ENCODE data around the gene GPC6.

GPC6 gene

DNA sequence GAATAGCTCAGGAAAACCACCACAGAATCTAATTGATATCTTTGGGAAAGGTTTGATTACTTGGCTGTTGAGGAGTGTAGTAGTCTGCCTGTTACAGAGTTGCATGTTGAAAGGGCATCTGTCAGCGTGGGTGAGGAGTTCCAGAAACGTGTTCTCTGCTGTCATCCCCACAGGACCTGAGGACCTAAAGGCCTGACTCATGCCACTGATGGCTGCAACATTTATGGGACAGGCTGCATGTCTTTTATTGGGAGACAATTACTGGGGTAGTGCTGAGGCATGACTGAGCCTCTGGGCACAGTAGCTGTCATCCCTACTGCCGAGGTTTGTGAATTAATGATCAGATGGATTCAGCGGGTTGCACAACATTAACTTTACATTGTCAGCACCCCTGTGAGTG, 525.9 kb downstream of the GPC6 start:
- DNase-seq: no peak

DNA sequence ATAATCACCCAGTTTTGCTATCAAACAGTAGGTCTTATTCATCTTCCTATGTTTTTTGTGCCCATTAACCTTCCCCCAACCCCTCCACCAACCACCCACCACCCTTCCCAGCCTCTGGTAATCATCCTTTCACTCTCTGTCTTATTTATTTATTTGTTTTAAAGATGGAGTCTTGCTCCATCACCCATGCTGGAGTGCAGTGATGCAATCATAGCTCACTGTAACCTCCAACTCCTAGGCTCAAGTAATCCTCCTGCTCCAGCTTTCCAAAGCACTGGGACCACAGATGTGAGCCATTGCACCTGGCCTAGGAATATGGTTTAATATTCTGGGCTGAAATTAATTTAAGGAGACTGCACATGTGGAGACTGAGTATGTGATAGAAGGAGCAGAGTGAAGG, 527.0 kb downstream of the GPC6 start:
- DNase-seq: no peak

GRCh38 chr13:93755341-93755740, 528.7 kb downstream of the GPC6 start:
- DNase-seq: no peak

DNA sequence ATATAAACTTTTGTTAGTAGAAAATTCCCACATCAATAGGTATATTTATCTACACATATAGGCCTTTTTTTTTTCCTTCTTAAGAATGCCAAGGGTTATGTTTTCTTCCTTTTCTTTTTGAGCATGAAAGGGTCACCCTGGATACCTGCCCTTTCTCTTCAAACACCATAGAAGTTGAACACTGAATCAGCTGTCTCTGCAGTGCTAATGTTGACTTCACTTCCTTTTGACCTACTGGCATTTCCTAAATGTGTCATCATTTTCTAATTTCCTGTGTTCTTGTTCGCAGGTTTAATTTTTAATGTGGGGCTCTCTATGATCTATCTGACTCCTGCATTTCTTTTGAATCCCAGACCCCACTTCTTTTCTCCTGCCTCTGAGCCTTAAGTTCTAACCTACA, 532.0 kb downstream of the GPC6 start:
- DNase-seq: no peak

GRCh38 chr13:93762708-93763426, 536.3 kb downstream of the GPC6 start:
- DNase-seq: no peak

- DNase-seq: no peak
Observed at GRCh38 chr13:93765062-93765461, 538.5 kb downstream of the GPC6 start.

DNA sequence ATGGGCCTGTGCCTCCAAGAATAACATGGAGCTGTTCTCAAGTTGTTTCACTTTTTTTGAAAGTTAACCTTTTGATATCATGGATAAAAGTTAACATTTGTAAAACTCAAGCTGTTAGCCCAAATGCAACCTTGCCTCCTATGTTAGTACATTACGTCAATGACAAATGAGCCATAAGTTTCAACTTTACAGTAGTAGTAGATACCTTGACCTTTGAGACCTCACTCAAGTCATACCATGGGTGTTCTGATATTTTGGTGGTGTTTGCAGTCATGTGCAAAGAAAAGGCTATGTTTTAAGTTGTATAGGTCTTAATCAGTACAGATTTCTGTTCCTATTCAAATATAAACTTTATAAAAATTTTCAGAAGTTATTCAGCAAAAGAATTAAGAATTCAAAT, 539.2 kb downstream of the GPC6 start:
- DNase-seq: no peak

GRCh38 chr13:93766719-93767118, 540.1 kb downstream of the GPC6 start:
- DNase-seq: no peak

DNA sequence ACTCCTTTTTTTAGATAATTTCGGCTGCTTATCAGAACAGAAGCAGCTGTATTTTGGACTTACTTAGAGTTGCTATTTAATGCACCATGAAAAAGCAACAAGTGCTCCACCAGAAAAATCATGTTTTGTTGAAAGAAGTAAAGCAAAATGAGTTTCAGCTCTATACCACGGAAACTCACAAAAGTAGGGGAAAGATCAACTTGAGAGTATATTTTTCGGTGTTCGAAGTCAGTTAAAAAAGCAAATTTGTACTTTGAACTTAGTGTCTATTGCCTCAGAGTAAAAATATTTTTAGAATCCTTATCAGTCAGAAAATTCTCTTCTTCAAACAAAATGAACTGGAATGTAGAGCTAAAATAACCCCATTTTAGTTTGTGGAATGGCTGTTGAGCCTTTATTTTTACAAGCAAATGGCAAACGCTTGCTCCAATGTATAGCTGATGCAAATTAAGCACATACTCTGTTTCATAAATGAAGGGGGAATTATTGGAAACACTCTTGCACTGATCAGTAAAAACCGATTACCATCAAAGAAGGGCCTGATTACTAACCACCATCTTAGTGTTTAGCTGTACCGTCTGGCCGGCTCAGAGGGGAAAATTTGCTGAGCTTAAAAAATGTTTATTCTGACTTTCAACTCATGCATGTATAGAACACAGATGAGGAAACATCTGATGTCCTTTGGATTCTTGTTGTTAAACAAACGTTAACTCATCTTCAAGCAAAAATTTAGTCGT, 540.7 kb downstream of the GPC6 start:
- DNase-seq: no peak

DNA sequence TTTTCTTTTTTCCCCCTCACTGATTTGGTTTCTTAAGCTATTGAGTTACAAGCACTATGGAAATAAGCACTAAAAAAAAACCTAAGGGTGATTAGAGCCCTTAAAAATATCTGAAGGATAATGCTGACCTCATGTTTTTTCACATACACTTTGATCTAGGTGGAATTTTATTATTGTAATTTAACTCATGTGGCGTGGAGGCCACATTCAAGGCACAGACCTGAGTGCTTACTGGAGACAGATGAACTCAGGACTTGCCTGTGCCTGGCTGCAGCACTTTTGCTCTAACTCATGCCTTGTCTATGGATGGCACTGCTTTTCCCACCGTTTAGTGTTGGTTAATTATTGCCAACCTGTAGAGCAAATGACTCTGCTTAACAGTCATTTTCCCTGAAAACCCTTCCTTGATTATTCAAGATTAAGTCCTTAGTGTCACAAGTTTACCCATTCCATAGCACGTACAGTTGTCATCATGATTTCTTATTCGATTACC, 541.4 kb downstream of the GPC6 start:
- DNase-seq: no peak

GRCh38 chr13:93769101-93769500, 542.5 kb downstream of the GPC6 start:
- DNase-seq: no peak

DNA sequence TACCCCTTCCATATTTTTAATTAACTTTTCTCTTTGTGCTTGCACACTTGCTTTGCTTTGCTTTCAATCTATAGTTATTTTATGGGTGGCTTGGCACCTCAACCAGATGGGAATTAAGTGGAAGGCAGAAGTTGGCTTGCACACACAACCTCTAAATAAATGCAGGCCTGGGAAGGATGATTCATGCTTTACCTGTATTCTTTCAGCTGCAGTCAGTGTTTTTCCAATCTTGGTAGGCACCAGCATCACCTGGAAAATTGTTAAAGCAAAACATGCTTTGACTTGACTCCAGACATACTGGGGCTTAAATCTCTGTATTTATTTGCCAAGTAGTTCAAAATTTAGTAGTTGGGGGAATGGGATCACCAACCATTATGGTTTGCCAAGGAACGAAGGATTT, 543.0 kb downstream of the GPC6 start:
- no peak for DNase-seq

DNA sequence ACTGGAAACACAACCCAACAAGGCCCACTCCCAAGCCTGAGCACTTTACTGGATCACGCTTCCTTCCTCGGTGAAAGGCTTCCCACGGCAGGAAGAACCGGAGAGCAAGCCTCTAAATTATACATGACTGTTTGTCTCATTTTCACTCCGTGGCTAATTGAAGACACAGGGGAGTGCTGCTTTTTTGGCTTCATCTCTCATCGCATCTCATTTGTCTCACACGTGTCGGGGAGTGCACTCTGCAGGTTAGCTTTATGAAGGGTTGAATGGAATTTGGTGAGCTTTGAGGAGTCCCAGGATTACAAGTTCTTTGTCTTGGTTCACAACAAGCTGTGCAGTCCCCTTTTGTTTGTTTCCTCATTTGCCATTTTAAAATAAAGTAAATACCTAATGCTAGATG, 544.6 kb downstream of the GPC6 start:
- no peak for DNase-seq

DNA sequence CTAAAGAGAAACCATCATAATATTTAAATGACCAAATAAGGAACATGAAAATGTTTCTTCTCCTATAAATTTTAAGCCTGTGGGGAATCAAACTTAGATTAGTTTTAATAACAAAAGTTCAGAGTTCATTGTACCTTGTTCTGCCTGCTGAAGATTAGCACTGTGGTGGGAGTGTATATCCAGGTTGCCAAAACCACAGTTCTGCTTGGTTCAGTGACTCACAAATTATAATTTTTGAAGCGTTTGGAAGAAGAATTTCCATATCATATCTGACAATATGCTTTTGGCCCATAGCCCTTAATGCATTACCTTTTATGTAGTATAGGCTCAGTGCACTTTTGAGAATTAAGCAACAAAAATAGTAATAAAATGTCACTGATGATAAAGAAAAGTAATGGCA, 545.2 kb downstream of the GPC6 start:
- no peak for DNase-seq

GRCh38 chr13:93774506-93774905, 547.9 kb downstream of the GPC6 start:
- no peak for DNase-seq

GRCh38 chr13:93775027-93775426, 548.4 kb downstream of the GPC6 start:
- no peak for DNase-seq

DNA sequence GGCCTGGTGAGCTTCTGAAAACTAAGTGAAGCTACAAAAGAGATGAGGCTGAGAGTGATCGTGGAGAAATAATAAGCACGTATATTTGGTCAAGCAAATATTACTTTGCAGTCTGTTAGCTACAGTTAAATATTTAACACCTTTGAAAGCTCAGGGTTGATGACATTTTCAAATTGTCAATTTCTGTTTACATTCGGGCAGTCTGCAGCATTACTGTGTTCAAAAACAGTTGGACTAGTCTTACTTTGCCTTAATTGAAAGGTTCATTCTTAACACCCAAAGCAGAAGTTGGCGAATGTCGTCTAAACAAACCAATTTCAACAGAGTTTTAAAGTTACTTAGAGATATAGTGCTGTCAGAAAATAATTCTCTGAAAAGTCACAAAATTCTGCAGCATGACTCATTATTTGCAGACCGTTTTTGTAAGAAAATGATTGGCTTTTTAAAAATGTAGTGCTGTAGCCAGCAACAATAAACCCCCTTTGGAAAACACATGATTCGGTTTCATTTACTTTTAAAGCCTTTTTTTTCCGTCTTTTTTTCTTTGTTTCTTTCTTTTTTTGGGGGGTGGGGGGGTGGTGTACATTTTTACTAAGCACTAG, 549.0 kb downstream of the GPC6 start:
- no peak for DNase-seq

DNA sequence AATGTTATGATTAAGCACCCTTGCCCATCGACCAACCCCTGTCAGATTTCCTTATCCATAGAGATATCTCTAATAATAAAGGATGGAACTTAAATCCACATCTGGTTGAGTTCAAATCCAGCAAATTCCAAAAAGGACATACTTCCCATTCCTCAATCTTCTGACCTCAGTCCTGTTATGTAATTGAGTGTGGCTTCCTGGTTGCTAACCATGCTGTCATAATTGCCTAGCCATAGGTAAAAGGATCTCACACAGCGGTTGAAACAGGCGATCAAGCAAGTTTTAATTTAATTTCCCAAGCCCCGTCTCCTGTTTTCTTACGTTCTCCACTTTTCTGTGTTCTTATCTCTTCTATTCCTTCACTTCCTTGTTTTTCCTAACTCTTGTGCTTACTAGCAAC, 550.3 kb downstream of the GPC6 start:
- DNase-seq: no peak

DNA sequence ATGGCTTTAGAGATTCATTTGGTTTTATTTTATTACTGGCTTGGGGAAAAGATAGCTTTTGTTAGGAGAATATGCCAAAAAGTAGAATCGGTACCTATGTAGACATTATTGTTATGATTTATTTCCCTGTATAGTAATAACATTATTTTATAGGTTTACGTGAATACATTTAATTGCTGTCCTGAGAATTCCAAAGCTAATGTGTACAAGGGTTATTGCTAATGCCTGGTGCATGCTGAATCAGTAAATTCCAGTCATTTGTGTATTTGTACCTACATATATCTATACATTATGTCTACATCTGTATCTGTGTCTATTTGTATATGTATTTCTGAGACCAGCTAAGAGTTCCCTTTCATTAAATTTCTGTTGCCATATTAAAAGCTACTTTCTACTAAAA, 550.9 kb downstream of the GPC6 start:
- DNase-seq: no peak

DNA sequence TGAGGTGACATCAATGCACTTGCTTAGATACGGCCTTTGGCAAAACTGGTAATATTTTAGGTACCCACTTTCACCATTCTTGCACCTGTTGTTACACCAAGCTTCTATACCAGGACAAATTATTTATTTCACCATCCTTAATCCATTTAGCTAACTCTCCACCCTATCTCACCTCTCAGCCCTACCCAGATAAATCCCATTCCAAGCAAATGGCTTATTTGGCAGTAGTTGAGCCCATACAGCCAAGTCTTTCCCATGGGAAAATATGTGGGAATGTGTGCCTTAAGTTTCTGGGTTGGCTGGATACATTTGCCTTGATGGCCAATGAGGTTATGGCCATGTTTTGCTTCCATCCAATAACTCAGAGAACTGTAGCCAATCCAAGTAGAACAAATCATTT, 551.9 kb downstream of the GPC6 start:
- DNase-seq: no peak

- no peak for DNase-seq
Observed at GRCh38 chr13:93784191-93784590, 557.6 kb downstream of the GPC6 start.

DNA sequence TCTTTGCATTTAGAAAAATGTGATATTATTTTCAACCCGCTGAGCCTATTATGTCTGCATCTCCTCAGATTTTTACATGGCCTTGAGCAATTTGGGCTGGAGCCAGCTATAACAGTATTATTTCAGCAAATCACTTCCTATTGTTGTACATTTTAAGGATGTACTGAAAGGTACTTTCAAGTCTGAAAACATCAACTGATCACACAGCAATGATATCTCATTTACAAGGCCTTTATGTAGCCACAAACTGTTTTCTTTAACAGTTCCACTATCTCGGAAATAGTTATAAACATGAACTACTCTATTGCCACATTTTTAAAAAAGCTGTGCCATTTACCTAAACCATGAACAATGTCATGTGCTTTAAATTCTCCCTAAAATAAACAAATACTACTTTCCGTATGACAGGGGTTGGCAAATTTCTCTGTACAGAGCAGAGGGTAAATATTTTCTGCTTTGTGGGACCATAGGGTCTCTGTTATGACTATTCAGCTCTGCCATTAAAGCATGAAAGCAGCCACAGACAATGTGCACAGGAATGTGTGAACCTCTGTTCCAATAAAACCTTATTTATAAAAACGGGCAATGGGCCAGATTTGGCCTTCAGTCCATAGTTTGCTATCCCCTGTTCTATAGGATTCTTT, 560.4 kb downstream of the GPC6 start:
- DNase-seq: no peak

DNA sequence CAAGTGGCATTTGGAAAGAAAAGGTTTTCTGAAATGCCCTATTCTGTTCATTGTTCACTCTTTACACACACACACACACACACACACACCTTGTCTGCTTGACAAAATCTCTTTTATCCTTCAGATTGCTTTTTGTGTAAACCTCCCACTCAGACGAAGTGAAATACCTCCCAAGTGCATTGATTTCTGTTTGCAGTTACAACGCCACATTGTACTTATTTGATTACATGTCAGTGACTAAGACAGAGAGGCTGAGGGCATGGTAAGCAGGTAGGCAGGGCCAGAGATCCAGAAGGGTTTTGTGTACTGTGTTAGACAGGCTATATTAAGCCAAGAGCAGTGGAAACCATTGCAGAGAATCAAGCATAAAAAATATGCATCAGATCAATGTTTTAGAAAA, 561.8 kb downstream of the GPC6 start:
- no peak for DNase-seq

DNA sequence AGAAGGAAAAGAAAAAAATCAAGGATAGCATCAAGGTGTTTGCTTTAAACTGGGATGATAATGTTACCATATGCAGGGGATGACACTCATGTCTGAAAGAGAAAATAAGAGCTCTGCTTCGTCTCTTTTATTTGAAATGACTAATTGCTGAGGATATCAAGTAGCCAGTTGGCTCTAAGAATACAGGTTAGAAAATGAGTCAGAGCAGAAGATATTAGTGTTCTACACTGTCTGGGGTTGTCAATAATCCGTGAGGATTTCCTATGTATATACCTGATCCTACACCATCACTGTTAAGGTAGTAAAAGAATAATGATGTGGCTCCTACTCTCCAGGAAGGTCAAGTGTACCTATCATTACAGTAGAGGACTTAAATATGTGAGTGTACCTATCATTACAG, 562.5 kb downstream of the GPC6 start:
- DNase-seq: no peak
